ENCODE results near the gene SCNN1B.

SCNN1B gene

GRCh38 chr16:23337836-23338550 lies 35.9 kb downstream of the SCNN1B start:
- H3K4me3 ChIP-seq (ENCODE audit: control insufficient read depth, low read depth, low read length), result no peak overlapping the region
- no peak for TF ChIP-seq CTCF (conservative IDR thresholded peaks at IDR 0.05; ENCODE audit: control insufficient read depth, insufficient read depth, low read depth, low read length)
- no peak for DNase-seq (ENCODE audit: low read depth)

- TF ChIP-seq CTCF (conservative IDR thresholded peaks at IDR 0.05; ENCODE audit: control insufficient read depth, insufficient read depth, low read depth, low read length), result no peak
- H3K4me3 ChIP-seq (ENCODE audit: control insufficient read depth, low read depth, low read length), result no peak overlapping the region
- no peak for DNase-seq (ENCODE audit: low read depth)
Measured at GRCh38 chr16:23339787-23340186, 37.7 kb downstream of the SCNN1B start.

GRCh38 chr16:23342083-23342640 lies 40.1 kb downstream of the SCNN1B start:
- no peak for TF ChIP-seq CTCF (conservative IDR thresholded peaks at IDR 0.05; ENCODE audit: control insufficient read depth, insufficient read depth, low read depth, low read length)
- DNase-seq (ENCODE audit: low read depth), result no peak

GRCh38 chr16:23343643-23344612 lies 41.8 kb downstream of the SCNN1B start:
- TF ChIP-seq CTCF (conservative IDR thresholded peaks at IDR 0.05; ENCODE audit: control insufficient read depth, insufficient read depth, low read depth, low read length), result no peak
- H3K4me3 ChIP-seq (ENCODE audit: control insufficient read depth, low read depth, low read length), result no peak overlapping the region
- DNase-seq (ENCODE audit: low read depth), result no peak

More at GRCh38 chr16:23342083-23342640, 40.1 kb downstream of the SCNN1B start:
- H3K4me3 ChIP-seq (ENCODE audit: control insufficient read depth, low read depth, low read length), result no peak overlapping the region

- no peak overlapping the region for H3K4me3 ChIP-seq (ENCODE audit: control insufficient read depth, low read depth, low read length)
- TF ChIP-seq CTCF (conservative IDR thresholded peaks at IDR 0.05; ENCODE audit: control insufficient read depth, insufficient read depth, low read depth, low read length), result no peak
- no peak for DNase-seq (ENCODE audit: low read depth)
Measured at GRCh38 chr16:23345237-23345636, 43.1 kb downstream of the SCNN1B start.

- DNase-seq (ENCODE audit: low read depth), result no peak
- TF ChIP-seq CTCF (conservative IDR thresholded peaks at IDR 0.05; ENCODE audit: control insufficient read depth, insufficient read depth, low read depth, low read length), result peak; percentile 21
- H3K4me3 ChIP-seq (ENCODE audit: control insufficient read depth, low read depth, low read length), result no peak overlapping the region
Measured at GRCh38 chr16:23348579-23349469, 46.7 kb downstream of the SCNN1B start.

All from fibroblast of mammary gland (primary cell).